Prostate gland (tissue), 2 donors: ENCODE results near the gene RNASE9.

Source experiments
- POLR2A ChIP-seq: fragments of 450-650 bp; IDR thresholded peaks from one replicate; pipeline ENCODE4 v1.6.1; 2016; ENCODE audit warnings: antibody characterized with exemption, mild to moderate bottlenecking
- POLR2AphosphoS5 ChIP-seq: sonication (generic); formaldehyde crosslinking; IDR thresholded peaks from one replicate; pipeline ENCODE4 v1.6.1; 2017; ENCODE audit warnings: antibody characterized with exemption
- TF ChIP-seq, protein P1 (sequence below), 4 experiments: fragments of 200-600 bp in 2 of 4; fragments of 450-650 bp in 2 of 4; sonication (generic) in 2 of 4; IDR thresholded peaks; 1 replicate in 3 of 4; 2 replicates in 1 of 4; pipeline ENCODE4 v1.5.1; 2016 to 2019; ENCODE audit warnings: antibody characterized with exemption in 4 of 4, mild to moderate bottlenecking in 2 of 4, moderate library complexity in 2 of 4

- TF ChIP-seq, protein P1, sequence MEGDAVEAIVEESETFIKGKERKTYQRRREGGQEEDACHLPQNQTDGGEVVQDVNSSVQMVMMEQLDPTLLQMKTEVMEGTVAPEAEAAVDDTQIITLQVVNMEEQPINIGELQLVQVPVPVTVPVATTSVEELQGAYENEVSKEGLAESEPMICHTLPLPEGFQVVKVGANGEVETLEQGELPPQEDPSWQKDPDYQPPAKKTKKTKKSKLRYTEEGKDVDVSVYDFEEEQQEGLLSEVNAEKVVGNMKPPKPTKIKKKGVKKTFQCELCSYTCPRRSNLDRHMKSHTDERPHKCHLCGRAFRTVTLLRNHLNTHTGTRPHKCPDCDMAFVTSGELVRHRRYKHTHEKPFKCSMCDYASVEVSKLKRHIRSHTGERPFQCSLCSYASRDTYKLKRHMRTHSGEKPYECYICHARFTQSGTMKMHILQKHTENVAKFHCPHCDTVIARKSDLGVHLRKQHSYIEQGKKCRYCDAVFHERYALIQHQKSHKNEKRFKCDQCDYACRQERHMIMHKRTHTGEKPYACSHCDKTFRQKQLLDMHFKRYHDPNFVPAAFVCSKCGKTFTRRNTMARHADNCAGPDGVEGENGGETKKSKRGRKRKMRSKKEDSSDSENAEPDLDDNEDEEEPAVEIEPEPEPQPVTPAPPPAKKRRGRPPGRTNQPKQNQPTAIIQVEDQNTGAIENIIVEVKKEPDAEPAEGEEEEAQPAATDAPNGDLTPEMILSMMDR (IDR thresholded peaks at IDR 0.05): no peak
- TF ChIP-seq POLR2A (no peak), POLR2AphosphoS5 (no peak)
Measured at GRCh38 chr14:20578325-20578724, 17.5 kb upstream of the RNASE9 start.
